ENCODE data around the gene PNKD.

GRCh38 chr2:218360453-218360852 is 90.1 kb downstream of the PNKD start:
- no peak for TF ChIP-seq GATA2 (IDR thresholded peaks at IDR 0.05; ENCODE audit: low read depth, low read length)
- TF ChIP-seq GATA3 (IDR thresholded peaks at IDR 0.05; ENCODE audit: low read depth, low read length): no peak
